OCI-LY3 (cell line): ENCODE results near the gene C16orf92.

Experiments
- EZH2phosphoT487 ChIP-seq: fragments of 200-600 bp; shearing (Covaris generic); IDR thresholded peaks from 2 replicates; pipeline ENCODE4 v1.6.1; 2018; ENCODE audit warnings: antibody characterized with exemption, mixed run types, low read depth
- TF ChIP-seq, protein P1 (sequence below): fragments of 200-600, 300-600 bp; sonication (generic); IDR thresholded peaks from 2 replicates; pipeline ENCODE4 v1.5.1; 2014; ENCODE audit warnings: antibody characterized with exemption, low read length, low read depth

DNA sequence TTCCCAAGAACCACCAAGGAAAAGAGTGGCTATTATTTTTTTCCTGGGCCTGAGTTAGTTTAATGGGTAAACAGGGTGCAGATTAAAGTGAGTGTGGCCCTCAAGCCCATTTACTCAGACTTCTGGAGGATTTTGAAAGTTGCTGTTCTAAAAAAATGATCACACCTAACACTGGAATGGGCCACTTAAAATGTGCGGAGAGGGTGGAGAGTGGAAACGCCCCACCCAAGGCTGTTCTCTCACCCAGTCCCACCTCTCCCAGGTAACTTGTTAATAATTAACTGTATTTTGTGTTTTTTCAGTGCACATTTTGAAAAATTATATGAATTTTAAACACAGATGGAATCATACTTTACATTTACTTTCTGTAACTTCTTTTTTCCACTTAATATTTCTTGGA is 33.0 kb upstream of the C16orf92 start:
- TF ChIP-seq, protein P1, sequence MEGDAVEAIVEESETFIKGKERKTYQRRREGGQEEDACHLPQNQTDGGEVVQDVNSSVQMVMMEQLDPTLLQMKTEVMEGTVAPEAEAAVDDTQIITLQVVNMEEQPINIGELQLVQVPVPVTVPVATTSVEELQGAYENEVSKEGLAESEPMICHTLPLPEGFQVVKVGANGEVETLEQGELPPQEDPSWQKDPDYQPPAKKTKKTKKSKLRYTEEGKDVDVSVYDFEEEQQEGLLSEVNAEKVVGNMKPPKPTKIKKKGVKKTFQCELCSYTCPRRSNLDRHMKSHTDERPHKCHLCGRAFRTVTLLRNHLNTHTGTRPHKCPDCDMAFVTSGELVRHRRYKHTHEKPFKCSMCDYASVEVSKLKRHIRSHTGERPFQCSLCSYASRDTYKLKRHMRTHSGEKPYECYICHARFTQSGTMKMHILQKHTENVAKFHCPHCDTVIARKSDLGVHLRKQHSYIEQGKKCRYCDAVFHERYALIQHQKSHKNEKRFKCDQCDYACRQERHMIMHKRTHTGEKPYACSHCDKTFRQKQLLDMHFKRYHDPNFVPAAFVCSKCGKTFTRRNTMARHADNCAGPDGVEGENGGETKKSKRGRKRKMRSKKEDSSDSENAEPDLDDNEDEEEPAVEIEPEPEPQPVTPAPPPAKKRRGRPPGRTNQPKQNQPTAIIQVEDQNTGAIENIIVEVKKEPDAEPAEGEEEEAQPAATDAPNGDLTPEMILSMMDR: no peak
- no peak for TF ChIP-seq EZH2phosphoT487
